Vagina (tissue), 2 donors: ENCODE measurements around the gene CYP26A1. TPM values are rescaled to one million over a fixed set of nuclear protein-coding genes. Genes with fewer than 3 reads are reported as not detected.

Experiments used
- DNase-seq, 2 donors: peaks; one replicate each; pipeline ENCODE4 v3.0.0-alpha.2; 2017; ENCODE audit errors: extremely low spot score in 2 of 2
- H3K27ac ChIP-seq: fragments of 200-600 bp; sonication (generic); one replicate; pipeline ENCODE4 v1.5.1; 2019
- H3K27me3 ChIP-seq: fragments of 200-600 bp; sonication (generic); one replicate; pipeline ENCODE4 v1.5.1; 2019
- H3K36me3 ChIP-seq, 2 donors: fragments of 200-600 bp; sonication (generic); one replicate each; pipeline ENCODE4 v1.5.1; 2017 to 2019
- H3K4me1 ChIP-seq: fragments of 200-600 bp; sonication (generic); one replicate; pipeline ENCODE4 v1.5.1; 2019
- H3K4me3 ChIP-seq, 2 donors: fragments of 200-600 bp; sonication (generic); 1 replicate in 1 of 2; 2 replicates in 1 of 2; pipeline ENCODE4 v1.5.1; 2016 to 2019
- H3K9me3 ChIP-seq: fragments of 200-600 bp; sonication (generic); one replicate; pipeline ENCODE4 v1.5.1; 2019
- CTCF ChIP-seq, 3 experiments: fragments of 450-650 bp in 2 of 3; fragments of 200-600 bp in 1 of 3; sonication (generic) in 1 of 3; IDR thresholded peaks; one replicate each; pipeline ENCODE4 v1.5.1; 2017 to 2019; ENCODE audit warnings: antibody characterized with exemption in 3 of 3, mild to moderate bottlenecking in 2 of 3, moderate library complexity in 2 of 3
- POLR2A ChIP-seq, 2 donors: fragments of 450-650 bp; IDR thresholded peaks; one replicate each; pipeline ENCODE4 v1.6.1; 2017; ENCODE audit warnings: antibody characterized with exemption in 2 of 2, mild to moderate bottlenecking in 2 of 2, moderate library complexity in 2 of 2
- POLR2AphosphoS5 ChIP-seq, 2 donors: sonication (generic); formaldehyde crosslinking; IDR thresholded peaks; one replicate each; pipeline ENCODE4 v1.9.0; 2017; ENCODE audit warnings: antibody characterized with exemption in 2 of 2, mild to moderate bottlenecking in 2 of 2, low read depth in 1 of 2; ENCODE audit not compliant: insufficient read depth in 1 of 2
- intact Hi-C: fragments of 100-400 bp; cut with DNase I; formaldehyde crosslinking; loops from one replicate; pipeline ENCODE4 v1.15.1; 2023
- total RNA-seq: library from RNA; depleted of rRNA; stranded (reverse); fragments of >200 nt; gene quantifications from one replicate; pipeline ENCODE4 v1.2.3, GENCODE V29; 2016

Gene CYP26A1
- total RNA-seq, 1 donor from 2014 or later: not detected

GRCh38 chr10:93080350-93081046 lies 6.8 kb downstream of the CYP26A1 start:
- Histone ChIP-seq H3K4me3 (no peak overlapping the region), H3K9me3 (no peaks in the 10 kb centered on the region), H3K4me1 (no peaks in the 10 kb centered on the region), H3K27me3 (no peaks in the 10 kb centered on the region), H3K27ac (no peak overlapping the region), H3K36me3 (no peaks in the 10 kb centered on the region)
- intact Hi-C loops: no loop called here
- peak; percentile 78 to 87 for DNase-seq
- TF ChIP-seq CTCF (IDR thresholded peaks at IDR 0.05) (peak; percentile 32 to 63 (median 50)), POLR2A (IDR thresholded peaks at IDR 0.05) (no peak)

GRCh38 chr10:93081318-93081717 lies 7.6 kb downstream of the CYP26A1 start:
- TF ChIP-seq POLR2A (IDR thresholded peaks at IDR 0.05) (no peak), CTCF (IDR thresholded peaks at IDR 0.05) (no peak), POLR2AphosphoS5 (IDR thresholded peaks at IDR 0.05; ENCODE audit: insufficient read depth in 1 of 2, low read depth in 1 of 2) (no peak)
- Histone ChIP-seq H3K9me3 (no peaks in the 10 kb centered on the region), H3K4me3 (no peak overlapping the region), H3K27me3 (no peaks in the 10 kb centered on the region), H3K36me3 (no peaks in the 10 kb centered on the region), H3K4me1 (no peaks in the 10 kb centered on the region), H3K27ac (no peak overlapping the region)
- DNase-seq: peak; percentile 74 to 81
- intact Hi-C loops: no loop called here

- intact Hi-C loops: no loop called here
- Histone ChIP-seq H3K4me3 (no peak overlapping the region), H3K4me1 (no peaks in the 10 kb centered on the region), H3K27ac (no peak overlapping the region), H3K9me3 (no peaks in the 10 kb centered on the region), H3K27me3 (no peaks in the 10 kb centered on the region), H3K36me3 (no peaks in the 10 kb centered on the region)
- peak; percentile 34 to 74 for DNase-seq
- TF ChIP-seq CTCF (IDR thresholded peaks at IDR 0.05) (no peak), POLR2AphosphoS5 (IDR thresholded peaks at IDR 0.05; ENCODE audit: insufficient read depth in 1 of 2, low read depth in 1 of 2) (no peak)
Measured at GRCh38 chr10:93081834-93082233, 8.1 kb downstream of the CYP26A1 start.

- no peak overlapping the region for H3K27ac ChIP-seq
- intact Hi-C loops: no loop called here
- no peak for TF ChIP-seq POLR2AphosphoS5 (IDR thresholded peaks at IDR 0.05; ENCODE audit: insufficient read depth in 1 of 2, low read depth in 1 of 2)
- TF ChIP-seq POLR2A (IDR thresholded peaks at IDR 0.05): no peak
- no peak for TF ChIP-seq CTCF (IDR thresholded peaks at IDR 0.05)
- no peaks in the 10 kb centered on the region for H3K36me3 ChIP-seq
- peak in 1 of 2 donors; percentile 62 for DNase-seq
- H3K27me3 ChIP-seq: no peaks in the 10 kb centered on the region
- H3K4me3 ChIP-seq: no peak overlapping the region
- no peaks in the 10 kb centered on the region for H3K9me3 ChIP-seq
- H3K4me1 ChIP-seq: no peaks in the 10 kb centered on the region
Measured at GRCh38 chr10:93083743-93084539, 10.2 kb downstream of the CYP26A1 start.
